Forelimb muscle (tissue), 1 donor: ENCODE data around the gene GYPE. TPM values are rescaled to one million over a fixed set of nuclear protein-coding genes. Genes with fewer than 3 reads are reported as not detected.
"Not testable (repeated sequence)": the region's sequence is repeated elsewhere in the genome, so short reads cannot be mapped to it uniquely, and the experiment has no call there.

ENCODE experiments used
- DNase-seq: peaks from one replicate; pipeline ENCODE4 v3.0.0-alpha.2; 2013; ENCODE audit warnings: low read depth
- polyA plus RNA-seq: library from polyadenylated mRNA; unstranded; fragments of 120-200 nt; gene quantifications from one replicate; pipeline ENCODE4 v1.2.1, GENCODE V29; 2013; ENCODE audit not compliant: insufficient read length

GYPE gene
- polyA plus RNA-seq = 1.4 TPM

- not testable (repeated sequence) for DNase-seq
Measured at GRCh38 chr4:143905440-143905839, at the start of gene GYPE. Gene GYPE (minus strand): TSS chr4:143905559. CDS start chr4:143905507, 52 bp downstream.

- DNase-seq = not testable (repeated sequence)
Measured at GRCh38 chr4:143951458-143951972, 46.2 kb upstream of the GYPE start.

GRCh38 chr4:143950967-143951366 is 45.6 kb upstream of the GYPE start:
- not testable (repeated sequence) for DNase-seq

- not testable (repeated sequence) for DNase-seq
Measured at GRCh38 chr4:143950185-143950584, 44.8 kb upstream of the GYPE start.

GRCh38 chr4:143947493-143947892 is 42.1 kb upstream of the GYPE start:
- not testable (repeated sequence) for DNase-seq

GRCh38 chr4:143940708-143941107 is 35.3 kb upstream of the GYPE start:
- not testable (repeated sequence) for DNase-seq

- no peak for DNase-seq
Measured at GRCh38 chr4:143939528-143939927, 34.2 kb upstream of the GYPE start.

- not testable (repeated sequence) for DNase-seq
Measured at GRCh38 chr4:143938890-143939289, 33.5 kb upstream of the GYPE start.

GRCh38 chr4:143921181-143921580 is 15.8 kb upstream of the GYPE start:
- DNase-seq = no peak

GRCh38 chr4:143916485-143916884 is 11.1 kb upstream of the GYPE start:
- not testable (repeated sequence) for DNase-seq

- DNase-seq = not testable (repeated sequence)
Measured at GRCh38 chr4:143912478-143912877, 7.1 kb upstream of the GYPE start.

- DNase-seq = not testable (repeated sequence)
Measured at GRCh38 chr4:143911528-143912417, 6.4 kb upstream of the GYPE start.

- DNase-seq = not testable (repeated sequence)
Measured at GRCh38 chr4:143910906-143911305, 5.5 kb upstream of the GYPE start.

- not testable (repeated sequence) for DNase-seq
Measured at GRCh38 chr4:143907811-143908210, 2.5 kb upstream of the GYPE start.

GRCh38 chr4:143904431-143904830 is 928 bp downstream of the GYPE start:
- not testable (repeated sequence) for DNase-seq

GRCh38 chr4:143890323-143890722 is 15.0 kb downstream of the GYPE start:
- not testable (repeated sequence) for DNase-seq

GRCh38 chr4:143888189-143888588 is 17.2 kb downstream of the GYPE start:
- DNase-seq = not testable (repeated sequence)

- DNase-seq = not testable (repeated sequence)
Measured at GRCh38 chr4:143884965-143885364, 20.4 kb downstream of the GYPE start.

- no peak for DNase-seq
Measured at GRCh38 chr4:143883529-143883928, 21.8 kb downstream of the GYPE start.

GRCh38 chr4:143882892-143883291 is 22.5 kb downstream of the GYPE start:
- DNase-seq = no peak

- DNase-seq = not testable (repeated sequence)
Measured at GRCh38 chr4:143879561-143879960, 25.8 kb downstream of the GYPE start.

GRCh38 chr4:143875357-143875756 is 30.0 kb downstream of the GYPE start:
- DNase-seq = not testable (repeated sequence)
